K562 (cell line): Measurements from ENCODE around the gene SLIT1. TPM values are rescaled to one million over a fixed set of nuclear protein-coding genes. Genes with fewer than 3 reads are reported as not detected.

Experiments used
- ATAC-seq: fragments of 200-7000 bp; cut with Tn5 transposase; 3 replicates; pipeline ENCODE4 v1.9.1; 2020; ENCODE audit warnings: moderate library complexity
- BruUV-seq: library from RNA; stranded (reverse); fragments of 400-500 nt; replicated peaks from 2 replicates; lab custom pipeline; 2021; lab: Mats Ljungman, UMichigan
- CTCF ChIA-PET: fragments of 300-600 bp; formaldehyde crosslinking; extraction: SDS; loops from one replicate; lab custom pipeline; 2021; ENCODE audit warnings: low intra/inter-chr PET ratio; lab: Yijun Ruan, JAX
- POLR2A ChIA-PET: fragments of 300-600, 350-650 bp; sonication (Branson Sonifier 250); formaldehyde crosslinking; extraction: SDS; loops from one replicate; lab custom pipeline; 2021; ENCODE audit warnings: antibody characterized with exemption, inconsistent platforms; lab: Yijun Ruan, JAX
- DNase-seq, 4 experiments: peaks; one replicate each; pipeline versions ENCODE4 v3.0.0 to v3.0.0-alpha.2; 2011 to 2018; ENCODE audit warnings: low spot score in 3 of 4, mixed read lengths in 3 of 4; ENCODE audit errors: extremely low read depth in 1 of 4
- FAIRE-seq: peaks from 2 replicates; lab custom pipeline; 2011; peaks lifted over from hg19 to GRCh38; lab: Jason Lieb, UNC
- H2AFZ ChIP-seq: 2 replicates; pipeline ENCODE4 v1.6.0; 2011; ENCODE audit warnings: low read depth, low read length, control low read depth, inconsistent platforms
- H3K27ac ChIP-seq: fragments of 200-600 bp; 3 replicates; pipeline ENCODE4 v1.8.0; 2011; ENCODE audit warnings: low read depth, mild to moderate bottlenecking, control low read depth, inconsistent platforms, low read length, moderate library complexity, mixed read lengths; ENCODE audit errors: extremely low read depth
- H3K27me3 ChIP-seq, 2 experiments: fragments of 300-600 bp in 1 of 2; 2 replicates in 1 of 2; 3 replicates in 1 of 2; pipeline versions ENCODE4 v1.6.0 to v1.8.0; 2011; ENCODE audit warnings: inconsistent platforms in 2 of 2, low read length in 2 of 2, mild to moderate bottlenecking in 1 of 2, mixed read lengths in 1 of 2, moderate library complexity in 1 of 2; ENCODE audit not compliant: control insufficient read depth in 2 of 2, insufficient read depth in 2 of 2
- H3K36me3 ChIP-seq: fragments of 300-600 bp; 3 replicates; pipeline ENCODE4 v1.8.0; 2011; ENCODE audit warnings: mild to moderate bottlenecking, low read length, inconsistent platforms; ENCODE audit not compliant: control insufficient read depth, insufficient read depth
- H3K4me1 ChIP-seq, 2 experiments: fragments of 200-600 bp in 1 of 2; replicated peaks in 1 of 2; 2 replicates in 1 of 2; 3 replicates in 1 of 2; pipeline versions ENCODE4 v1.5.1 to v1.8.0; 2011; ENCODE audit warnings: inconsistent platforms in 2 of 2, low read length in 2 of 2, mild to moderate bottlenecking in 1 of 2, mixed read lengths in 1 of 2, moderate library complexity in 1 of 2; ENCODE audit not compliant: control insufficient read depth in 2 of 2, insufficient read depth in 2 of 2
- H3K4me2 ChIP-seq: 2 replicates; pipeline ENCODE4 v1.6.1; 2011; ENCODE audit warnings: low read length, control low read depth, inconsistent platforms, mixed read lengths; ENCODE audit not compliant: insufficient read depth
- H3K4me3 ChIP-seq: fragments of 200-600 bp; sonication (generic), shearing (Covaris generic); 2 replicates; pipeline ENCODE4 v1.5.1; 2016; ENCODE audit warnings: control low read depth, inconsistent platforms
- H3K79me2 ChIP-seq: fragments of 200-600 bp; 3 replicates; pipeline ENCODE4 v1.8.0; 2011; ENCODE audit warnings: low read length, inconsistent platforms; ENCODE audit not compliant: control insufficient read depth, insufficient read depth
- H3K9ac ChIP-seq, 2 experiments: 2 replicates each; pipeline versions ENCODE4 v1.6.0 to v1.6.1; 2011; ENCODE audit warnings: low read depth in 2 of 2, low read length in 2 of 2, control low read depth in 1 of 2, inconsistent platforms in 1 of 2, mild to moderate bottlenecking in 1 of 2, mixed read lengths in 1 of 2; ENCODE audit not compliant: insufficient read depth in 1 of 2
- H3K9me1 ChIP-seq: one replicate; pipeline ENCODE4 v1.6.0; 2011; ENCODE audit warnings: inconsistent platforms, mild to moderate bottlenecking, low read length, moderate library complexity; ENCODE audit not compliant: control insufficient read depth, insufficient read depth
- H3K9me3 ChIP-seq: replicated peaks from 2 replicates; pipeline ENCODE4 v1.5.1; 2011; ENCODE audit warnings: low read depth, low read length, inconsistent platforms; ENCODE audit not compliant: control insufficient read depth, insufficient read depth
- H4K20me1 ChIP-seq: replicated peaks from 2 replicates; pipeline ENCODE4 v1.6.1; 2011; ENCODE audit warnings: low read length, inconsistent platforms, mixed read lengths; ENCODE audit not compliant: control insufficient read depth, insufficient read depth
- ARID1B ChIP-seq: fragments of 450-650 bp; IDR thresholded peaks from 2 replicates; pipeline ENCODE4 v1.6.1; 2016; ENCODE audit warnings: antibody characterized with exemption, mild to moderate bottlenecking, inconsistent platforms
- KDM2B ChIP-seq: fragments of 250-450 bp; sonication (Bioruptor Pico); IDR thresholded peaks from 2 replicates; pipeline ENCODE4 v1.8.0; 2021; ENCODE audit warnings: mild to moderate bottlenecking, moderate library complexity
- MXD1 ChIP-seq: fragments of 250-450 bp; sonication (Bioruptor Pico); IDR thresholded peaks from 2 replicates; pipeline ENCODE4 v1.8.0; 2021; ENCODE audit warnings: borderline replicate concordance, mild to moderate bottlenecking, moderate library complexity; ENCODE audit not compliant: poor library complexity, severe bottlenecking
- NBN ChIP-seq: fragments of 450-650 bp; IDR thresholded peaks from 2 replicates; pipeline ENCODE4 v1.6.1; 2016; ENCODE audit warnings: low read depth, mild to moderate bottlenecking
- NCOA1 ChIP-seq: fragments of 450-650 bp; IDR thresholded peaks from 2 replicates; pipeline ENCODE4 v1.6.1; 2016; ENCODE audit warnings: low read depth
- POLR3A ChIP-seq: IDR thresholded peaks from 2 replicates; pipeline ENCODE4 v1.6.1; 2011; ENCODE audit warnings: borderline replicate concordance, mild to moderate bottlenecking, moderate library complexity; ENCODE audit not compliant: insufficient read length, insufficient read depth; ENCODE audit errors: extremely low read depth
- RBM17 ChIP-seq: fragments of 200-400 bp; formaldehyde crosslinking; IDR thresholded peaks from 2 replicates; pipeline ENCODE4 v1.6.1; 2017; ENCODE audit warnings: low read depth, mild to moderate bottlenecking, low read length, borderline replicate concordance
- RNF2 ChIP-seq: sonication (generic); IDR thresholded peaks from 2 replicates; pipeline ENCODE4 v1.6.1; 2016
- TAF1 ChIP-seq: IDR thresholded peaks from 2 replicates; pipeline ENCODE4 v1.6.1; 2011; ENCODE audit warnings: mild to moderate bottlenecking, low read length, moderate library complexity; ENCODE audit not compliant: insufficient read depth, control insufficient read depth, severe bottlenecking; ENCODE audit errors: extremely low read depth
- TAF9B ChIP-seq: fragments of 450-650 bp; IDR thresholded peaks from 2 replicates; pipeline ENCODE4 v1.6.1; 2018; ENCODE audit warnings: mild to moderate bottlenecking; ENCODE audit not compliant: partially characterized antibody
- ZC3H11A ChIP-seq: IDR thresholded peaks from 2 replicates; pipeline ENCODE4 v1.6.1; 2012; ENCODE audit warnings: low read depth, low read length, improper control_type of control experiment
- ZKSCAN8 ChIP-seq: fragments of 200-800 bp; sonication (Bioruptor generic); IDR thresholded peaks from 2 replicates; pipeline ENCODE4 v1.6.1; 2016; ENCODE audit warnings: missing genetic modification characterization, missing compliant biosample characterization
- ZNF274 ChIP-seq: IDR thresholded peaks from 2 replicates; pipeline ENCODE4 v1.6.1; 2011; ENCODE audit warnings: low read depth, mild to moderate bottlenecking, low read length, moderate library complexity, borderline replicate concordance
- ZNF445 ChIP-seq: fragments of 250-450 bp; sonication (Bioruptor Pico); IDR thresholded peaks from 2 replicates; pipeline ENCODE4 v1.4.0; 2020; ENCODE audit warnings: low read depth, mild to moderate bottlenecking, moderate library complexity
- ZNF586 ChIP-seq: fragments of 450-650 bp; formaldehyde crosslinking; conservative IDR thresholded peaks from 2 replicates; pipeline ENCODE4 v1.4.0; 2020; ENCODE audit warnings: mild to moderate bottlenecking, moderate library complexity
- ZNF609 ChIP-seq: sonication (generic); formaldehyde crosslinking; IDR thresholded peaks from 2 replicates; pipeline ENCODE4 v1.8.1; 2023; ENCODE audit warnings: missing genetic modification reagents, mild to moderate bottlenecking, borderline replicate concordance
- ZNF75A ChIP-seq: fragments of 450-650 bp; formaldehyde crosslinking; IDR thresholded peaks from 2 replicates; pipeline ENCODE4 v1.4.0; 2020; ENCODE audit warnings: mild to moderate bottlenecking
- ZNF79 ChIP-seq: fragments of 250-450 bp; sonication (Bioruptor Pico); IDR thresholded peaks from 2 replicates; pipeline ENCODE4 v1.4.0; 2020; ENCODE audit warnings: low read depth, mild to moderate bottlenecking, moderate library complexity
- ZNF830 ChIP-seq: fragments of 250-450 bp; sonication (Bioruptor Pico); IDR thresholded peaks from 2 replicates; pipeline ENCODE4 v1.5.0; 2021; ENCODE audit warnings: mild to moderate bottlenecking
- WGBS: fragments of 100-300 bp; shearing (Covaris generic); methylation state at CpG from one replicate; pipeline ENCODE4 v1.1.6; 2016; ENCODE audit warnings: low coverage, mixed read lengths; ENCODE audit not compliant: insufficient coverage; ENCODE audit errors: missing lambda C conversion rate; 5-methylcytosine and 5-hydroxymethylcytosine counted together
- in situ Hi-C: fragments of 300-500 bp; cut with MboI; formaldehyde crosslinking; loops from 4 replicates; pipeline ENCODE4 v1.15.0; 2018; ENCODE audit warnings: inconsistent platforms, mixed read lengths
- intact Hi-C: fragments of 100-400 bp; cut with micrococcal nuclease; formaldehyde crosslinking; loops from 2 replicates; pipeline ENCODE4 v1.14.2; 2022
- polyA plus RNA-seq, 8 experiments: library from polyadenylated mRNA; depleted of rRNA in 4 of 8; stranded (reverse) in 5 of 8; unstranded in 3 of 8; fragments of >200 nt; fragmentation: Nextera tagmentation in 2 of 8; fragmentation: Illumina TruSeq in 1 of 8; extraction: Ambion mirVana in 2 of 8; extraction: Trizol in 1 of 8; gene quantifications; 2 replicates each; pipeline versions ENCODE4 v1.2.1 to v1.2.3, GENCODE V29; 2011 to 2014; ENCODE audit warnings: inconsistent platforms in 1 of 8, missing spikeins in 1 of 8
- total RNA-seq, 7 experiments: library from RNA; depleted of rRNA in 6 of 7; stranded (reverse); fragments of >200 nt in 6 of 7; fragmentation: Illumina TruSeq in 2 of 7; extraction: Trizol in 2 of 7; gene quantifications; 2 replicates each; pipeline versions ENCODE4 v1.2.1 to v1.2.3, GENCODE V29; 2011 to 2021; ENCODE audit warnings: low replicate concordance in 1 of 7

Gene SLIT1
- total and polyA plus RNA-seq, 9 of the 15 experiments (the other 6 are each of a cell fraction or from before 2014, with no cell fraction given) = 0.01 to 0.11 (median 0.04) TPM; not detected in 3

- Histone ChIP-seq H2AFZ (no peak overlapping the region), H3K79me2 (no peaks in the 10 kb centered on the region), H3K4me2 (no peak overlapping the region), H3K9me1 (no peaks in the 10 kb centered on the region), H4K20me1 (no peaks in the 10 kb centered on the region; the same call in 1 of the 2 replicates), H3K27ac (no peak overlapping the region), H3K4me1 (peaks cover 0 to 4% of the 10 kb centered on the region in 2 experiments; a peak in 1 of 5 replicates), H3K36me3 (no peaks in the 10 kb centered on the region), H3K27me3 (peaks cover 0 to 46% of the 10 kb centered on the region in 2 experiments; a peak in 2 of 5 replicates), H3K9me3 (no peaks in the 10 kb centered on the region), H3K9ac (no peak overlapping the region), H3K4me3 (no peak overlapping the region)
- BruUV-seq = no TSS peak
- 0% methylated on average over 7 of the region's 7 CpGs for WGBS
- ChIA-PET CTCF (no interaction called here), POLR2A (interaction anchor here (0.6 to 0.9 kb wide), 3 partner anchors 135 to 849 kb away, joined by 3 read pairs; partner anchors contain the start of gene OPALIN)
- intact Hi-C loops (no loop called here), in situ Hi-C loops (loop anchor here (5.0 kb wide), 1 partner anchor 126 kb away; no protein-coding TSS in a partner anchor)
- DNase-seq (no peak), ATAC-seq (no peak), FAIRE-seq (no peak)
- TF ChIP-seq NCOA1 (no peak), ZC3H11A (no peak), TAF9B (no peak), ZNF274 (no peak), MXD1 (CRISPR knock-in tag) (no peak), ZNF445 (CRISPR knock-in tag) (no peak), ZNF609 (no peak), ZNF830 (no peak), ZNF586 (CRISPR knock-in tag) (no peak), ZKSCAN8 (CRISPR knock-in tag) (no peak), ZNF79 (CRISPR knock-in tag) (no peak), POLR3A (no peak), RNF2 (no peak), RBM17 (no peak), NBN (no peak), KDM2B (CRISPR knock-in tag) (no peak), TAF1 (no peak), ZNF75A (no peak), ARID1B (no peak)
Observed at GRCh38 chr10:97207756-97208346, 22.1 kb upstream of the SLIT1 start.
